HepG2 (cell line): ENCODE measurements around the gene LPIN3. TPM values are rescaled to one million over a fixed set of nuclear protein-coding genes. Genes with fewer than 3 reads are reported as not detected.

Experiments used
- ARHGAP35 ChIP-seq: sonication (generic); formaldehyde crosslinking; IDR thresholded peaks from 2 replicates; pipeline ENCODE4 v1.9.0; 2022; ENCODE audit warnings: mild to moderate bottlenecking, inconsistent platforms, moderate library complexity, missing genetic modification reagents, borderline replicate concordance
- BORCS8-MEF2B ChIP-seq: sonication (generic); formaldehyde crosslinking; IDR thresholded peaks from 2 replicates; pipeline ENCODE4 v1.8.0; 2022; ENCODE audit warnings: mild to moderate bottlenecking, missing genetic modification reagents
- CAMTA2 ChIP-seq: sonication (generic); formaldehyde crosslinking; IDR thresholded peaks from 2 replicates; pipeline ENCODE4 v1.4.0; 2020; ENCODE audit warnings: mild to moderate bottlenecking, missing genetic modification reagents, borderline replicate concordance
- FOXA3 ChIP-seq: IDR thresholded peaks from 2 replicates; pipeline ENCODE4 v1.6.1; 2016; ENCODE audit warnings: missing genetic modification reagents, missing compliant biosample characterization
- FOXP1 ChIP-seq, 2 experiments: fragments of 450-650 bp in 1 of 2; IDR thresholded peaks; 2 replicates each; pipeline ENCODE4 v1.6.1; 2017 to 2018; ENCODE audit warnings: antibody characterized with exemption in 1 of 2
- MIXL1 ChIP-seq: IDR thresholded peaks from 2 replicates; pipeline ENCODE4 v1.6.1; 2016
- NFAT5 ChIP-seq: sonication (generic); formaldehyde crosslinking; IDR thresholded peaks from 2 replicates; pipeline ENCODE4 v1.4.0; 2020; ENCODE audit warnings: missing genetic modification reagents
- NFATC3 ChIP-seq: sonication (generic); formaldehyde crosslinking; IDR thresholded peaks from 2 replicates; pipeline ENCODE4 v1.5.1; 2020; ENCODE audit warnings: mild to moderate bottlenecking, missing genetic modification reagents
- NR2C2 ChIP-seq: sonication (generic); formaldehyde crosslinking; IDR thresholded peaks from 2 replicates; pipeline ENCODE4 v1.4.0; 2020; ENCODE audit warnings: missing genetic modification reagents, mild to moderate bottlenecking, moderate library complexity, borderline replicate concordance
- NR2F1 ChIP-seq, 2 experiments: fragments of 450-650 bp in 1 of 2; formaldehyde crosslinking in 1 of 2; IDR thresholded peaks; 2 replicates each; pipeline versions ENCODE4 v1.5.0 to v1.6.1; 2016 to 2020; ENCODE audit warnings: mild to moderate bottlenecking in 1 of 2, missing compliant biosample characterization in 1 of 2, missing genetic modification reagents in 1 of 2, moderate library complexity in 1 of 2
- POLR2AphosphoS2 ChIP-seq: IDR thresholded peaks from 2 replicates; pipeline ENCODE4 v1.6.1; 2011; ENCODE audit warnings: low read depth, low read length, improper control_type of control experiment
- SNRNP70 ChIP-seq: fragments of 200-400 bp; formaldehyde crosslinking; IDR thresholded peaks from 2 replicates; pipeline ENCODE4 v1.6.1; 2017; ENCODE audit warnings: mild to moderate bottlenecking, low read depth, low read length, moderate library complexity
- STAG1 ChIP-seq: sonication (generic); formaldehyde crosslinking; IDR thresholded peaks from 2 replicates; pipeline ENCODE4 v1.4.0; 2020; ENCODE audit warnings: missing genetic modification reagents
- ZBTB49 ChIP-seq: sonication (generic); formaldehyde crosslinking; IDR thresholded peaks from 2 replicates; pipeline ENCODE4 v1.4.0; 2020; ENCODE audit warnings: missing genetic modification reagents, borderline replicate concordance
- ZEB1 ChIP-seq: IDR thresholded peaks from 2 replicates; pipeline ENCODE4 v1.6.1; 2012; ENCODE audit warnings: mild to moderate bottlenecking, low read depth, inconsistent platforms; ENCODE audit not compliant: insufficient replicate concordance
- ZFP36L1 ChIP-seq: sonication (generic); formaldehyde crosslinking; IDR thresholded peaks from 2 replicates; pipeline ENCODE4 v1.8.0; 2022; ENCODE audit warnings: mild to moderate bottlenecking, missing genetic modification reagents, moderate library complexity
- ZKSCAN5 ChIP-seq: sonication (generic); formaldehyde crosslinking; IDR thresholded peaks from 2 replicates; pipeline ENCODE4 v1.5.1; 2020; ENCODE audit warnings: mild to moderate bottlenecking, missing genetic modification reagents
- ZNF253 ChIP-seq: sonication (generic); formaldehyde crosslinking; IDR thresholded peaks from 2 replicates; pipeline ENCODE4 v1.8.0; 2022; ENCODE audit warnings: mild to moderate bottlenecking, missing genetic modification reagents, borderline replicate concordance
- ZNF768 ChIP-seq: sonication (generic); formaldehyde crosslinking; IDR thresholded peaks from 2 replicates; pipeline ENCODE4 v1.4.0; 2020; ENCODE audit warnings: missing genetic modification reagents
- ZNF839 ChIP-seq: sonication (generic); formaldehyde crosslinking; IDR thresholded peaks from 2 replicates; pipeline ENCODE4 v1.4.0; 2020; ENCODE audit warnings: missing genetic modification reagents, mild to moderate bottlenecking, borderline replicate concordance
- ZSCAN22 ChIP-seq: sonication (generic); formaldehyde crosslinking; IDR thresholded peaks from 2 replicates; pipeline ENCODE4 v1.4.0; 2020; ENCODE audit warnings: mild to moderate bottlenecking, missing genetic modification reagents
- polyA plus RNA-seq, 8 experiments: library from polyadenylated mRNA; depleted of rRNA in 3 of 8; stranded (reverse) in 7 of 8; unstranded in 1 of 8; fragments of >200 nt; fragmentation: Illumina TruSeq in 4 of 8; extraction: Trizol in 4 of 8; gene quantifications; 2 replicates each; pipeline versions ENCODE4 v1.2.1 to v1.2.3, GENCODE V29; 2011 to 2016; ENCODE audit warnings: low read depth in 4 of 8, missing spikeins in 1 of 8, mixed read lengths in 1 of 8; ENCODE audit not compliant: insufficient read depth in 1 of 8
- total RNA-seq, 5 experiments: library from RNA; depleted of rRNA; stranded (reverse); fragments of >200 nt; fragmentation: Illumina TruSeq; extraction: Trizol; gene quantifications; 2 replicates each; pipeline ENCODE4 v1.2.3, GENCODE V29; 2016; ENCODE audit warnings: low read depth in 1 of 5

LPIN3 gene
- total and polyA plus RNA-seq, 2 of the 13 experiments (the other 11 are each of a cell fraction or from before 2014, with no cell fraction given) = 14.2 to 28.6 TPM

GRCh38 chr20:41329435-41330342 is 10.9 kb upstream of the LPIN3 start (continued):
- TF ChIP-seq ZBTB49 (CRISPR knock-in tag) (no peak), ARHGAP35 (CRISPR knock-in tag) (no peak), ZNF839 (CRISPR knock-in tag) (no peak), NR2F1 (CRISPR knock-in tag; IDR thresholded peaks at IDR 0.05) (0 out of 4 replicates have a peak, but pooled peaks of 1 of the 2 experiments have one; percentile 3), ZEB1 (no peak), CAMTA2 (CRISPR knock-in tag) (no peak), MIXL1 (peak; percentile 9; the same call in 1 of the 2 replicates), BORCS8-MEF2B (peak; percentile 94), NFAT5 (CRISPR knock-in tag) (peak; percentile 87), NFATC3 (CRISPR knock-in tag) (no peak), NR2C2 (no peak), ZSCAN22 (no peak), STAG1 (CRISPR knock-in tag) (no peak; the same call in 1 of the 2 replicates), FOXP1 (IDR thresholded peaks at IDR 0.05) (no peak), FOXP1 (CRISPR knock-in tag; IDR thresholded peaks at IDR 0.05) (0 out of 2 replicates have a peak, but pooled peaks have one; percentile 15), FOXA3 (CRISPR knock-in tag) (peak; percentile 12; the same call in 1 of the 2 replicates), ZFP36L1 (CRISPR knock-in tag) (no peak), SNRNP70 (no peak), ZNF768 (CRISPR knock-in tag) (peak; percentile 39; the same call in 1 of the 2 replicates), ZNF253 (CRISPR knock-in tag) (no peak), POLR2AphosphoS2 (no peak), ZKSCAN5 (CRISPR knock-in tag) (no peak)
